GM21825 (cell line): ENCODE data around the gene NBEAL1.
"Not testable (repeated sequence)": the region's sequence is repeated elsewhere in the genome, so short reads cannot be mapped to it uniquely, and the experiment has no call there.

Experiments
- ATAC-seq: cut with Tn5 transposase; IDR thresholded peaks from one replicate; pipeline ENCODE4 v1.9.1; 2021; ENCODE audit warnings: mild to moderate bottlenecking, moderate library complexity; ENCODE audit not compliant: unreplicated experiment

NBEAL1 gene

GRCh38 chr2:203105996-203106395 is 91.3 kb downstream of the NBEAL1 start:
- no peak for ATAC-seq

GRCh38 chr2:203110496-203110895 is 95.8 kb downstream of the NBEAL1 start:
- ATAC-seq, result not testable (repeated sequence)

GRCh38 chr2:203112342-203112741 is 97.7 kb downstream of the NBEAL1 start:
- no peak for ATAC-seq

GRCh38 chr2:203115201-203115700 is 100.6 kb downstream of the NBEAL1 start:
- not testable (repeated sequence) for ATAC-seq

- no peak for ATAC-seq
Measured at GRCh38 chr2:203122317-203122986, 107.8 kb downstream of the NBEAL1 start.

GRCh38 chr2:203126996-203127395 is 112.3 kb downstream of the NBEAL1 start:
- ATAC-seq, result no peak

GRCh38 chr2:203135105-203135504 is 120.4 kb downstream of the NBEAL1 start:
- ATAC-seq, result no peak

GRCh38 chr2:203143391-203143790 is 128.7 kb downstream of the NBEAL1 start:
- no peak for ATAC-seq

- no peak for ATAC-seq
Measured at GRCh38 chr2:203149194-203149593, 134.5 kb downstream of the NBEAL1 start.

- ATAC-seq, result no peak
Measured at GRCh38 chr2:203155406-203155805, 140.7 kb downstream of the NBEAL1 start.

GRCh38 chr2:203162722-203163121 is 148.0 kb downstream of the NBEAL1 start:
- ATAC-seq, result not testable (repeated sequence)

- no peak for ATAC-seq
Measured at GRCh38 chr2:203164311-203164935, 149.7 kb downstream of the NBEAL1 start.

GRCh38 chr2:203167751-203168150 is 153.1 kb downstream of the NBEAL1 start:
- no peak for ATAC-seq

- no peak for ATAC-seq
Measured at GRCh38 chr2:203170502-203170901, 155.8 kb downstream of the NBEAL1 start.

- ATAC-seq, result no peak
Measured at GRCh38 chr2:203175371-203175770, 160.7 kb downstream of the NBEAL1 start.

GRCh38 chr2:203177361-203177760 is 162.7 kb downstream of the NBEAL1 start:
- no peak for ATAC-seq

- no peak for ATAC-seq
Measured at GRCh38 chr2:203185864-203186263, 171.2 kb downstream of the NBEAL1 start.

- ATAC-seq, result not testable (repeated sequence)
Measured at GRCh38 chr2:203190547-203190946, 175.9 kb downstream of the NBEAL1 start.

- ATAC-seq, result not testable (repeated sequence)
Measured at GRCh38 chr2:203191026-203191425, 176.4 kb downstream of the NBEAL1 start.

GRCh38 chr2:203191961-203192360 is 177.3 kb downstream of the NBEAL1 start:
- no peak for ATAC-seq

GRCh38 chr2:203195331-203196036 is 180.8 kb downstream of the NBEAL1 start:
- ATAC-seq, result no peak

- no peak for ATAC-seq
Measured at GRCh38 chr2:203200866-203201265, 186.2 kb downstream of the NBEAL1 start.
